ENCODE results near the gene POLR2E. TPM values are rescaled to one million over a fixed set of nuclear protein-coding genes. Genes with fewer than 3 reads are reported as not detected.
"Not testable (repeated sequence)": the region's sequence is repeated elsewhere in the genome, so short reads cannot be mapped to it uniquely, and the experiment has no call there.

The POLR2E gene
- total RNA-seq, 1 experiment from 2014 or later, result 237 TPM

DNA sequence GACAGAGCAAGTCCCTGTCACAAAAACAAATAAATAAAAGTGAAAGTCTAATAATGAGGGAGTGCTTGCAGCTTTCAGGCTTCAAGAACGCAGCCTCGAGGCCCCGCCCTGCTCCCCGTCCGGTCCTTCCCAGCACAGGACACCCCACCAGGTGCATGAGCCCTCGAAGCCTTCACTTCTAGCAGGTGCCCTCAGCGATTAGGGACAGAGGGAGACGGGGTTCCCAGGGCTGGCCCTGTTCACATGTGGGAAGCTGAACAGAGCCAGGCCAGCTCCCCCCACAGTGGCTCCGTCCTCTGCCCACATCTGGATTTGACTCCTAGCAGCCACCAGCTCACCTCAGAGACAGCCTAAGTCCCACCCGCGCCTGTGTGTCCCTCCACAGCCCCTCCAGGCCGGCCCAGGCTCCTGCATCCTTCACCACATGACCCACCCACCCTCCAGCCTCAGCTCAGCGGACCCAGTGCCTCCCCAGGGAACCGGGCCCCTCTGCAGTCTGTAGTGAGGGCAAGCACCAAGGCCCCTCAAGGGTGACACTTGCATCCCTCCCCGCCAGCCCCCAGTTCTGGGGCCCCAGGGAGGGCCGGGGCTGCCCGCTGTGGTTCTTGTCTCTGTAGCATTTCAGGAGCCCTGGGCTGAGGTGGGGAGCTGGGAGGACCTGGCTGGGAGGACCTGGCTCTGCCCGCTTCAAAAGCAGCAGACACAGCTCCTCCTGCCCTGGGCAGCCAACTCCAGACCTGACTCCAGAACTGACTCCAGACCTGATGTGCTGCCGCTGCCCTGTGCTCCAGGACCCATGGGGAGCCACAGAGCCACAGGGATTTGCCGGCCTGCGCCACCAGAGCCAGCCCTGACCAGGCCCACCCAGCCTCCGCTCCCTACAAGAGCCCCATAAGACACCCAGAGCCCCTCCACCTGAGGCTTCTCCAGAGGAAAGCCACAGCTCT lies 35.9 kb upstream of the POLR2E start:
- H3K4me3 ChIP-seq, result peak overlapping the region; percentile 56; the same call in 1 of the 2 replicates
- H3K9me2 ChIP-seq (ENCODE audit: insufficient read depth), result no peaks in the 10 kb centered on the region
- no peaks in the 10 kb centered on the region for H3K36me3 ChIP-seq (ENCODE audit: low read depth)
- no peak for TF ChIP-seq EZH2 (IDR thresholded peaks at IDR 0.05; ENCODE audit: low read depth)
- TF ChIP-seq, protein P1, sequence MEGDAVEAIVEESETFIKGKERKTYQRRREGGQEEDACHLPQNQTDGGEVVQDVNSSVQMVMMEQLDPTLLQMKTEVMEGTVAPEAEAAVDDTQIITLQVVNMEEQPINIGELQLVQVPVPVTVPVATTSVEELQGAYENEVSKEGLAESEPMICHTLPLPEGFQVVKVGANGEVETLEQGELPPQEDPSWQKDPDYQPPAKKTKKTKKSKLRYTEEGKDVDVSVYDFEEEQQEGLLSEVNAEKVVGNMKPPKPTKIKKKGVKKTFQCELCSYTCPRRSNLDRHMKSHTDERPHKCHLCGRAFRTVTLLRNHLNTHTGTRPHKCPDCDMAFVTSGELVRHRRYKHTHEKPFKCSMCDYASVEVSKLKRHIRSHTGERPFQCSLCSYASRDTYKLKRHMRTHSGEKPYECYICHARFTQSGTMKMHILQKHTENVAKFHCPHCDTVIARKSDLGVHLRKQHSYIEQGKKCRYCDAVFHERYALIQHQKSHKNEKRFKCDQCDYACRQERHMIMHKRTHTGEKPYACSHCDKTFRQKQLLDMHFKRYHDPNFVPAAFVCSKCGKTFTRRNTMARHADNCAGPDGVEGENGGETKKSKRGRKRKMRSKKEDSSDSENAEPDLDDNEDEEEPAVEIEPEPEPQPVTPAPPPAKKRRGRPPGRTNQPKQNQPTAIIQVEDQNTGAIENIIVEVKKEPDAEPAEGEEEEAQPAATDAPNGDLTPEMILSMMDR (conservative IDR thresholded peaks at IDR 0.05), result no peak
- peaks cover 37% of the 10 kb centered on the region for H4K20me1 ChIP-seq (ENCODE audit: insufficient read depth)
- POLR2A ChIA-PET (ENCODE audit: unreplicated experiment), result interaction anchor here (0.7 kb wide), 1 partner anchor 28 kb away, joined by 3 read pairs; no protein-coding TSS in a partner anchor
- intact Hi-C loops (cut with micrococcal nuclease; ENCODE audit: unreplicated experiment), result loop anchor here (5.0 kb wide), 1 partner anchor 34 kb away; the partner anchor contains the start of gene POLR2E
- H3K9me3 ChIP-seq (ENCODE audit: insufficient read depth, low read depth), result no peaks in the 10 kb centered on the region
- no peak for DNase-seq
- no peaks in the 10 kb centered on the region for H3K4me1 ChIP-seq (replicated peaks; ENCODE audit: insufficient read depth)
- H3K27me3 ChIP-seq (ENCODE audit: insufficient read depth, low read depth), result no peaks in the 10 kb centered on the region
- peaks cover 26% of the 10 kb centered on the region for H3K79me2 ChIP-seq (ENCODE audit: low read depth)
- BruUV-seq (replicated peaks), result no TSS peak
- peak overlapping the region; percentile 75 for H2AFZ ChIP-seq
- no peak overlapping the region for H3K27ac ChIP-seq
- CTCF ChIA-PET, result no interaction called here
- peak overlapping the region; percentile 68 for H3K4me2 ChIP-seq
- H3F3A ChIP-seq (ENCODE audit: insufficient read depth, low read depth), result peaks cover 33% of the 10 kb centered on the region; the same call in 1 of the 2 replicates

GRCh38 chr19:1129535-1129934 lies 34.4 kb upstream of the POLR2E start:
- Histone ChIP-seq H3K79me2 (ENCODE audit: low read depth) (peaks cover 15% of the 10 kb centered on the region), H3F3A (ENCODE audit: insufficient read depth, low read depth) (peaks cover 40% of the 10 kb centered on the region; the same call in 1 of the 2 replicates), H3K4me3 (no peak overlapping the region), H3K4me2 (no peak overlapping the region), H4K20me1 (ENCODE audit: insufficient read depth) (peaks cover 36% of the 10 kb centered on the region), H2AFZ (no peak overlapping the region), H3K27ac (no peak overlapping the region), H3K36me3 (ENCODE audit: low read depth) (no peaks in the 10 kb centered on the region), H3K27me3 (ENCODE audit: insufficient read depth, low read depth) (no peaks in the 10 kb centered on the region), H3K4me1 (replicated peaks; ENCODE audit: insufficient read depth) (no peaks in the 10 kb centered on the region), H3K9me3 (ENCODE audit: insufficient read depth, low read depth) (no peaks in the 10 kb centered on the region), H3K9me2 (ENCODE audit: insufficient read depth) (no peaks in the 10 kb centered on the region)
- no peak for DNase-seq
- intact Hi-C loops (cut with micrococcal nuclease; ENCODE audit: unreplicated experiment), result no loop called here
- POLR2A ChIA-PET (ENCODE audit: unreplicated experiment), result no interaction called here
- no TSS peak for BruUV-seq (replicated peaks)
- TF ChIP-seq, protein P1 (conservative IDR thresholded peaks at IDR 0.05), result no peak
- no peak for TF ChIP-seq EZH2 (IDR thresholded peaks at IDR 0.05; ENCODE audit: low read depth)
- CTCF ChIA-PET, result no interaction called here

DNA sequence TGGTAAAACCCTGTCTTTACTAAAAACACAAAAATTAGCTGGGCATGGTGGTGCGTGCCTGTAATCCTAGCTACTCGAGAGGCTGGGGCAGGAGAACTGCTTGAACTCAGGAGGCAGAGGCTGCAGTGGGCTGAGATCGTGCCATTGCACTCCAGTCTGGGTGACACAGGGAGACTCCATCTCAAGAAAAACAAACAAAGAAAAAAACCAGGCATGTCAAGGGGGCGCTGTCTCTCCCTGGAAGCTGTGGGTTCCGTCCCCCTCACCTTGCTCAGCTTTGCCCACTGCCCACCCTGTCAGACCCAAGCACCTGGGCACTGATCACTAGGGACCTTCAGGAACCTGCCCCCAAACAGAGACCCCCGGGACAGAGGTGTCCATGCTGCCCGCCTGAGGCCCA lies 33.9 kb upstream of the POLR2E start:
- H3K27me3 ChIP-seq (ENCODE audit: insufficient read depth, low read depth); H3K9me2 ChIP-seq (ENCODE audit: insufficient read depth); H2AFZ ChIP-seq; DNase-seq; BruUV-seq (replicated peaks); CTCF ChIA-PET; H3K4me1 ChIP-seq (replicated peaks; ENCODE audit: insufficient read depth); H3K27ac ChIP-seq; H3K36me3 ChIP-seq (ENCODE audit: low read depth); H3K4me3 ChIP-seq; intact Hi-C loops (cut with micrococcal nuclease; ENCODE audit: unreplicated experiment); H3K4me2 ChIP-seq; H3K9me3 ChIP-seq (ENCODE audit: insufficient read depth, low read depth); POLR2A ChIA-PET (ENCODE audit: unreplicated experiment): not testable (repeated sequence)
- Histone ChIP-seq H3F3A (ENCODE audit: insufficient read depth, low read depth) (peaks cover 41% of the 10 kb centered on the region; the same call in 1 of the 2 replicates), H3K79me2 (ENCODE audit: low read depth) (peaks cover 11% of the 10 kb centered on the region; the same call in 1 of the 2 replicates), H4K20me1 (ENCODE audit: insufficient read depth) (peaks cover 35% of the 10 kb centered on the region)
